DMS114 treated with DMSO at 0.1 percent for 48 hours (cell line): ENCODE measurements around the gene GRIA1.

Experiments
- DNase-seq: peaks from one replicate; lab custom pipeline; 2025; ENCODE audit not compliant: unreplicated experiment; lab: John Stamatoyannopoulos, UW

Gene GRIA1

DNA sequence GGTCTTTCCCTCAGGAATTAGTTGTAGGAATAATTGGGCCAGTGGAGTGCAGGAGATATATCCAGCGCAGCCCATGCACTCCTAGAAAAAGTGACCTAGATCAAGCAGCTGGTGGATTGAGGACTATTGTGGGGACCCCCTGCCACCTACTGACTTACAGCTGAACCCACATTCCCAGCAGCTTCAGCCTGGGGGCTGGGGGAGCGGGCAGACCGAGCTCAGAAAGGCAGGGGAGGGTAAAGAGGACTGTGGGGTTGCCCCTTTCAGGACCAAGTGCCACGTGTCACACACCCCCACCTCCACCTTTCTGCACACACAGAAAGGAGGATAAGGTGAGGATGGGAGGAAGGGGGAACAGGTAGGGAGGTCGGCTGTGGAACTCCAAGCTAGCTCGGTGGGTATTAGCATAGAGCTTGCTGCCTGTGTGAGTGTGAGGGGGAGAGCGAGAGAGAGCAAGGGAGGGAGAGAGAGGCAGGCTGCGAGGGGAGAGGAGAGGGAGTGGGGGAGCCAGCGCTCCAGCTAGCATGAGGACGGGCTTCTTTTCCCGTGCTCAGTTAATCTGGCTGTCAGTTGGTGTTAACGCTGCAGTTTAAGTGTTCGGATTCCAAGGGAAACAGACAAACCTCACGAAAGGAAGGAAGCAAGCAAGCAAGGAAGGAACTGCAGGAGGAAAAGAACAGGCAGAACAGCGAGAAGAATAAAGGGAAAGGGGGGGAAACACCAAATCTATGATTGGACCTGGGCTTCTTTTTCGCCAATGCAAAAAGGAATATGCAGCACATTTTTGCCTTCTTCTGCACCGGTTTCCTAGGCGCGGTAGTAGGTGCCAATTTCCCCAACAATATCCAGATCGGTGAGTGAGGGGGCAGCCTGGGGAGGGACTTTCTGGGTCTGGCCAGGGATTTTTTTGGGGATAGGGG is at the start of gene GRIA1:
GRIA1 (plus strand) TSS at position 553 of the 920 bp plus-strand sequence.
- no peak for DNase-seq

DNA sequence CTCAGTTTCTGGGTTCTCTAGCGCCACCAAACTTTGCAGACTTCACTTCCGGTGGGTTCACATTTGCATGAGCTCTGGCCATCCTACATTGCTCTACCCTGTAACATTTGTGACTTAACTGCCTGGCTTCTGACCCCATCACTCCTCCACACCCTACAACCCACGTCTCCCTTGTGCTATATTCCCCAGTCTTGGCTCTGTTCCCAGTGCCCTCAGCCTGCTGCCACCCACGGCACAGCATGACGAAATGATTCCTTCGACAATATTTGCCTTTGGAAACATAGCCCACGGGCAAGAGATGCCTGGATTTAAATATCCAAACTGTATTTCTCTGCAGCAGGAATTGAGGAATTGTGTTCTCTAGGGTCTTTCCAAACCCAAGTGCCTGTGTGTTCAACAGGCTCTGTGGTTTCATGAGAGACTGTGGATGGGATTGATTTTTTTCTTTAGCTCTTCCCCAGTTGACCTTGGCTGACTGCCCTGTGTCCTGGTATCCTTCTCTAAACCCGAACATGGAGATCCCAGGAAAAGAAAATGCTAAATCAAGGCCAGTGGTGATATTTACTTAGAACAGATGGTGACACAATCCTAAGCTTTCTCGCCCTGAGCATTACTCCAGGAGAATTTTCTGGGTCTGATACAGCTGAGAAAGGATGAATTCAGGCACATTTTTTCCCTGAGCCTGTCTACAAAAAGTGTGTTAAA is 44.4 kb upstream of the GRIA1 start:
- no peak for DNase-seq

DNA sequence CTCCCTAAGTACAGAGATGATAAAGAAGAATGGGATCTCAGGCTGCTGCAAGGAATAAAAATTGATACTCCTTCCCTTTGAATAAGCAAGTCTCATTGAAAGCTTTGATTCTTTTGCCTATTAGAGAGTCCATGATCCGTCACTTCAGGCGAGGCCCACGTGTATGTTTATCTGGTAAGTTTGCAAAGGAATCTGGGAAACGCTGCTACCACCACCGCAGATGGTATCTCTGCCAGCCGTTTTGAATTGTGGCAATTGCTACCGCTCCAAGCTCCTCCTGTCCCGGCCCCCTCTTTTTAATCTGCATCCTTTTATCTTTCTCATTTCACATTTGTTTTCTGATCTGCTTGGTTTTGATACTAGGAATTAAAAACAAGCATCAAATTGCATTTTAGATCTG is 42.9 kb upstream of the GRIA1 start:
- DNase-seq, result no peak

DNA sequence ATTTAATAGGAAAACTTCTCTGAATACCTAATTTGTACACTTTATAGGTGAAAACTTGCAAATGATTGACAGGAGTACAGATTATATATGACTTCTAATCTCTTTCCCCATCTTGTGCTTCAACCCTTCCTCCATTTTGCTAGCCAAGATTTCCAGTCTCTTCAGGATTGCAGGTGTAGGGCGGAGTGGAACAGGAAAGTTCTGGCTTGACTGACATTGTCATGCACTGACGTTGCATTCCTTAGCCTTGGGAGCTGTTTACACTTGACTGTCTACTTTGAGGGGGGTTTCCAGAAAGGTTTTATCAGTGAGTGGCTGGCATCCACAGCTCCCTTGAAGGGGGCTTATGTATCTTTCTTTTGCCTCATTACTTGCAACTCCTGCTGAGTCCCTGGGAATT is 34.1 kb upstream of the GRIA1 start:
- DNase-seq, result no peak

DNA sequence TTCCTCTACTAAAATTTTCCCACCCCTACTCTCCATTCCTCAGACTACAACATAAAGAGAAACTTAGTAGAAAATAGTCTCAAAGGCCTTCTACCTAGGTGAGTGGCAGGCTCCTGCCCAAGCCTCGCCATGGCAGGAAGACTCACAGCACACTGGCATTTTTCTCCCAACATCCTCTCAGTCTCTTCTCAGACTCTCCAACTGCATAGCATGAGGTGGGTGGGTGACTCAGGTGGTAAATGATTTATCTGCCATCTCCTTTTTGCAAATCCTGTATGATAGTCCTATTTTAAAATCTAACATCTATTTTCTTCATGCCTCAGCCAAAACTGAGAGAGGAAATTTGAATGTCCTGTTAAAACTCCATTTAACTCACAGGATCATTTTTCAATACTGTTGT is 33.5 kb upstream of the GRIA1 start:
- DNase-seq, result no peak

DNA sequence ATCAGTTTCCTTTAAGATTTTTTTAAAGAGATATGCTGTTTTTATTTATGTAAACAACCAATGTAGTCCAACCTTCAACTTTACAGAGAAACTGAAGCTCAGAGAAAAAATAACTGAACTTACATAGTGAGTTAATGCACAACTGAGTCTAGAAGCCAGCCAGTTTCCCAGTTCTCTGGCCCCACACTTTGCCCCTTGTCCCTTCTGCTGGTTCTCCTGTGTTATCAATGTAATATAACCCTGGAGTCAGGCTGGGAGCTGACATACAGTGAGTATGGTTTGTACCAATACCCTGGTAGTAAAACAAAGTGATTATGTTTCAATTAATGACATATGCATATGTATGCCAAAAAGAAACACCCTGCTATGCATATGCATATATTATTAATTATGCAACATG is 32.2 kb upstream of the GRIA1 start:
- DNase-seq, result no peak

DNA sequence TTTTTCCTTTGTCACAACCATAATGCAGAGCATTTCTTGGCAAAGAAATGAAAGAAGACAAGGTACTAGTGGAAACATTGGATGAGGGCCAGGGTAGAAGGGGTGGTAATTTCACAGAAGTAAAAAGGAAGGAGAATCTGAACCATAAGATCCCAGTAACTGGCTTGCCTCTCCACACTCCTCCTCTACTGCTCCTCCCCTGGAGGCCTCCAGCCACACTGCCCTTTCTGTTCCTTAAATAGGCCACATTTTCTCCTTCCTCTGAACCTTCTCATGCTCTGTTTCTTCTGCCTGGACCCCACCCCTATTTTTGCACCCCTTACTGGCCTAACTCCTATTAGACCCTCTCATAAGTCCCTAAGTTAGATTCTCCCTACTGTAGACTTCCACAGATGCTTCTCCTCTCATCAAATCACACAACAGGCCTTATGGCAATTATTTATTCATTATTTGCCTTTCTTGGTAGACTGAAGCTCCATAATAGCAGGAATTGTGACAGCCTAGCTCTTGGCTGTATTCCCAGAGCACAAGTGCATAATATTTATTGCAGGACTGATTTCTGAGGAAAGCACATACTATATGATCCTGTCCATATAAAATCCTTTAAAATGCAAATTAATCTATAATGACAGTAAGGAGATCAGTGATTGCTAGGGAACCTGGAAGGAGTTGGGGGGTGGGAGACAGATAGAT is 31.3 kb upstream of the GRIA1 start:
- no peak for DNase-seq

DNA sequence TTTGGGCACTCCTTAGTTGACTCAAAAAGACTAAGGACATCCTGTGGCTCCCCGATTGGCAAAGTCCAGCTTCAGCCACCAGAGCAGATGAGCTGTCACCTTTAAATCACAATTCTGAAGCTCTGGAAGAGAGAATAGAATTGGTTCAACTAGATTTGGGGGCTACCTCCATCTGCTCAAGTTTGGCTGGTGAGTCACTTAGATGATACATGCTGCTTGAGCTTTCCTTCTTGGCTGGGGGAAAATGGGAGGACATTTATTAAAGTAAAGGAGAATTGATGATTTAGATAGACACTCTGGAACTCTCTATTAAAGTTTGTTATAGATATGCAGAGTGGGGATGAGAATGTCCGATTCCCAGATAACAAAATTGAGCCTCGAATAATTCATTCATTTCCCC is 30.0 kb upstream of the GRIA1 start:
- no peak for DNase-seq

DNA sequence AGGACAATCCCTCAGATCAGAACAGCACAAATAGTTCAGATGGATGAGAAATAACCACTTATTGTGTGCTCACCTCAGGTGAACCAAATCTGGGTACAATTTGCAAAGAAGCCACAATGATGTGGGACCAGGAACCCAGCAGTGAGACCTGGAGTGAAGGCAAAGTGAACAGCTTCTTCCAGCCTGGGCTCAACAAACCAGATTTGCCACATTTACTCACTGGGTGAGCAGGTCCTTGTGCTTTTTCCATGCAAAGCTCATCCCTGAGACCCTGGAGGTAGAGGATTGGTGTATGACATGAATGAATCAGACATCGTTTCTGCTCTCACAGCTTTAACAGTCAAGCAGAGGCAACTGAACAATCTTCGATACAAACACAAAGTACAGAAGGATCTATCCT is 29.1 kb upstream of the GRIA1 start:
- no peak for DNase-seq

DNA sequence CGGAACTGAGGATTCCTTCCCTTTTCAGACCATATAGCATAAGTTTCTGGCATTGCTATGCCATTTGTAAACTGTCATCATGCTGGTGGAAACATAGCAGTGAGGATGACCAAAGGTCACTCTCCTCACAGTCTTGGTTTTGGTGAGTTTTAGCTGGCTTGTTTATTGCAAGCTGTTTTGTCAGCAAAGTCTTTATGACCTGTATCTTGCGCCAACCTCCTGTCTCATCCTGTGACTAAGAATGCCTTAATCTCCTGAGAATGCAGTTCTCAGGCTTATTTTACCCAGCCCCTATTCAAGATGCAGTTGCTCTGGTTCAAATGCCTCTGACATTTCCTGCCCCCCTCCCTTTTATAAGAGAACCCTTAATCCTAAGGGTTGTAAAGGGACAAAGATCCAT is 26.7 kb upstream of the GRIA1 start:
- no peak for DNase-seq

DNA sequence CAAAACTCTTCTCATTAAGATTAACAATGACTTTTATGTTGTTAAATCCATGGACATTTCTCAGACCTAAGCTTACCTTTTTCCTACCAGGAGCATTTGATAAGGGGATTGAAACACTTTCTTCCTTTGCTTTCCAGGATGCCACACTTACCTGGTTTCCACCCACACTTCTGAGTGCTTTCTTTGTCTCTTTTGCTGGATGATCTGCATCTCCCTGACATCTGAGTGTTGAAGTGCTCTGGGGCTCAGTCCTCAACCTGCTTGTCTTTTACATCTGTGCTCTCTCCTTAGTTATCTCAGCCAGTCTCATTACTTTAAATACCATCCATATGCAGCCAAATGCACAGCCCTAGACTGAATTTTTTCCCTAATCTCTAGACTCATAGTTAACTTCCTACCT is 22.9 kb upstream of the GRIA1 start:
- DNase-seq, result no peak

DNA sequence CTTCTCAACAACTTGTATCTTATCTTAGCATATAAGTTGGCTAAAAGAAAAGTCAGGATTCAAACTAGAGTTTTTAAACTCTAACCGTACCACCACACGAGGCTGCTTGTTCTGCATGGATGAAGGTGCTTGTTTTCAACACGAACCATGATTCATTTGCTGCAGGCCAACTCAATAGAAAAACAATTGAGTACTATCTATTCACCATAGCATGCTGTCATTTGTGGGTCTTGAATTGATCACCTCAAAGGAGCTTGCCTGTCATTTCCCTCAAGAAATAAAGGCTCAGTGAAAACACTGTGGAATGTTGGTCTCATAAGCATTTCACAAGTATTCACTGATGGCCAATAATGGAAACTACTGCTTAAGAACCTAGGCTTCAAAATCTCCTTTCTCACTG is 21.0 kb upstream of the GRIA1 start:
- DNase-seq, result no peak

DNA sequence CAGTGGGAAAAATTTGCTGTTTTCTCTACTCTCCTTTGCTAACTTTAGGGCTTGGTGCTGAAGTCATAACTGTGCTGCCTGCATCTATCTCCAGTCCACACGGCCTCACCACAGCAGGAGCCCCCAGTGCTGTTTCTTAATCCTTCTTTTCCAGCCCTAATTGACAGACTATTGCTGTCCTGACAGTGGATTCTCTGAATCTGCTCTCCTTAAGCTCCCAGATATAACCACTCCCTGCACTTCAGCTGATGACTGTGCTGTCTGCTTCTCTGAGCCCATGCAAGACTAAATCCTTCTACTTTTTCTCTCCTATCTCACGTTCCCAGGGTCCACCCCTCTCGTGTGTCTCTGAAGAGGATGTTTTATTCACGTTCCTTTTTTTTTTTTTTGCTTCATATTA is 19.7 kb upstream of the GRIA1 start:
- no peak for DNase-seq

DNA sequence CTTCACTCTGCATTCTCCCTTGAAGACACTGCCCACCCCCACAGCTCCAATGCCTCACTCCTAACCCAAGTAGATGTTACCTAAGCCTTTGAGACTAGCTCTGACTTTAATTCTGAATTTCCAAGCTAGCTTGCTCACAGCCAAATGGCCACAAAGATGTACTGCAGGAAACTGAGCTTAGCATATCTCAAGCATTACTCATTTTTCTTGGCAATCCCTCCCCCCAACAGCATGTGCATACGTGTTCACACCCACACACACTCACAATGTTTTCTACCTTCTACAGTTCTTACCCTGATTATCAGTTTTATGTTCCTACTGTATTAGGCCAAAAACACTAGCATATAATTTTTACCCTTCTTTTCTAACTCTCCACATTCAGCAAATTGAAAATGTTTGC is 13.7 kb upstream of the GRIA1 start:
- DNase-seq, result no peak

DNA sequence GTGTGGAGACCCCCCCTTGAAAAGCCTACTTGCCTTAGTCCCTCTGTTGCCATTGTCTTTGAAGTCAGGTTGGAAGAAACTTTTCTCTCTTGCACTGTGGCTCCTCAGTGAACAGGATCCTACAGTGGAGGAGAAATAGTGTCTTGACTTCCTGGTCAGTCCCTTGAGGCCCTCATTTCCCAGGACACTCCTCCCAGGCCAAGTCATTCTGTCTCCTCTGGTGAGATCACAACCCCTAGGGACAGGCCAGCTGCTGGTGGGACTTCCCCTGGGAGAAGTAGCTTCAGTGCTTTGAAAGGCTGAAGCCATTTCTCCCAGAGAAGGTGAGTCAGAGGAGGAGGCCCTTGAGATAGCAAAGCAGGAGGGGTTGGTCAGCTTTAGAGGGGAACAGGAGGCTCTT is 10.1 kb upstream of the GRIA1 start:
- no peak for DNase-seq

DNA sequence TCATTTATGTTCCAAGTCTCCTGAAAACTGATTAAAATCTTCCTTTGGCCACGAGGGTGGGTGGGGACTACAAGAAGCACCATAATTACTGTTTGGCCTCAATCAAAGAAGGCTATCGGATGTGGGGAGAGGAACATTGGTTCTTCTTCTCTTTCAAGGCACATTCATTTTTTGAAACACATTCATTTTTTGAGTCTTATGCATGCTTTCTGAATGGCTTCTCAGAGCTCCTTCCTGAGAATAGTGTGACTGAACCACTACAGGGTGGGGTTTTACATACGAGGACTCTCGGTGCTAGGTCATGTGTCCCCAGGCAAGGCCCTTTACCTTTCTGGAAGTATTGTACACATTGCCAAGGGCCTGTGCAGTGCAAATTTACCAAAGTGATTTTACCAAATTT is 7.0 kb upstream of the GRIA1 start:
- no peak for DNase-seq

DNA sequence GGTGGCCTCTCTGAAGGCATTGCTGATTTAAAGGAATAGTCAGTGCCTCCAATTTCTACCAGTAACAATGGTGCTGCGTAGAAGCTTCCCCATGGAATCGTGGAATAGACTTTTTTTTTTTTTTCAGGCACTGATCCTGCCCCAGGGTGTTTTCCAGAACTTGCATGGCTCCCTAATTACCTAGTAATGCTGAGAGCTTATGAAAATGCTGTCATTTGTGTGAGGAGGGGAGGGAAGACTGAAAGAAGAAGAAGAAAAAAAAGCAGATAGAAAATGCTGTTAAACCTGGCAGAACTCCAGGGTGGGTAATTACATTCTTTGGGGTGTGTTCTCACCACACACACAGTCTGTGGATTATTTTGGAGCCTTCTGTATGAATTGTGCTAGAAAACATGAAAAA is 4.8 kb upstream of the GRIA1 start:
- DNase-seq, result no peak

DNA sequence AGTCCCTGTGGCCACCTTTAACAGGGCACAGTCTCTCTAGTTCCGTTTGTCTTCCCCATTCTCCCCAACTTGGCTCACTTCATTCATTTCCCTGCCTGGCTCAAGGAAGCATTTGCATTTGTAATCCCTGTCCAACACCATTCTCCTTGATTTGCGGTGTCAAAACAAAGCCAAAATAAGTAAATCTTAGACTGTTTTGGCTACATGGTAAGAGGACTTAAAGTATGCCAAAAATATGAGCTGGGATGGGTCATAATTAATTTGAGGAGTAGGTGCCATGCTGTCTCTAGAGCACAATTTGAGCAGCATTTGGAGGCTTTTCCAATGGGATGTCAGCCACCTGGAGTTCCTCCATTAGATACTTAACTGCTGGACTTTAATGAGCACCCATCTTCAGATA is 3.7 kb upstream of the GRIA1 start:
- no peak for DNase-seq

DNA sequence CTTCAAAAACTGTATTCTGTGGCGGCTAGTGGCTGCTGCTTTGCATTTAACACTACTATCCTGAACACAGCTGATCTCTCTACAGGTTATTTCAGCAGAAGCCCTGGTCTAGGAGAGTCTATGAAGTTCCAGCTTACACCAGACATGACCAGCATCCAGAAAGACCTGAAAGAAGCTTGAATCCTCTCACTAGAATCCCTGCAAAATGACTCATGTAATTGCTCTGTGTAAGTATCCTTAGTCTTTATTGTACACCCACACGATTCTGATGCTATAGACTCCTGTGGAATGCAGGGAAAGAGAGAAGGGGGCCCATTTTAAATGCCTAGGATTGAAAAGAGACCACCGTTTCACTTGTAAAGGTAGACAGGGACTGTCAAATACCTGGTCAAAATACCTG is 859 bp upstream of the GRIA1 start:
- no peak for DNase-seq

DNA sequence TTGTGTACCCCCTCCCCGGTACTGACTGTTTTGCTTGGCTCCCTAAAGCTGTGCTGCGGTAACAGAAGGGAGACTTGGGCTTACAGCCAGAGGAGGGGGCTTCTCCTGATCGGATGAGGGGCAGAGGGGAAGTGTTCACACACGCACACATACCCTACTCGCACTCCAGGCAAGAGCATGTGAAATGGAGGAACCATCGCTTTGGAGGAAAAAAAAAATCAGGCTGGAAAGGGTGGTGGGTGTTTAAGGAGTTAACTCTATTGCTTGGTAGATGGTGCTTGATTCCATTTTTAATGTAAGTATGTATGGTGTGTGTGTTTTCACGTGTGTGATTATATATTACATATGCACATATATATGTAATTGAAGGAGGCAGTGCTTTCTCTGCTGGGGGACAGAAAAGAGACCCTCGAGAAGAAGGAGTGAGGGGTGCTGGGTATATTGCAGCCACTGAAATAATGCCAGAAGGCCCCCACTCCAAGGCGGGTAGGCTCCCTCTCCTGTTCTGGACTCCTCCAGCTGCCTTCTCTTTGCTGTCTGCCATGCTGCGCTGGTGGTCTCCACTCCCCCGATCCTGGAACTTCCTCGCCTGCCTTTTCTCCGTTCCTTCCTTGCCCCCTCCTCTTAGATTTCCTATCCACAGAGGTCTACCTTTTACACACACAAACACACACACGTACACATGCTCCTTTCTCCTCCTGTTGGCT is 721 bp downstream of the GRIA1 start:
- DNase-seq, result no peak

DNA sequence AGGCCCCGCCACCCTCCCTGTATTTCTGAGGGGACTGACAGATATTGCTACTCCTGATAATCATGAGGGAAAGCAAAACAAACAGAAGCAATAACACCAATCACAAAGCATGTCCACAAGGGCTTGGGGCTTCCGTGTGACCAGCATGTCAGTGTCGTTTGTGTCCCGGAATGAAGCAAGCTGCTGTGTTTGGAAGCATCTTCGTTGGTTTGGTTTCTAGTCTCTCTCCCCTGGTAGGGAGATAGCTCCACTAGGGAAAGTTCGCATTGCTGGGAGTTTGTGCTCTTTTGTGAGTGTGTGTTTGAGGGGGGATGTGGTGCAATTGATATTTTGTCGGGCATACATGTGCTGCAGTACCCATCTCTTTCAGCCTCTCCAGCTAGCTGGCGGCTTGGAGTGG is 1.4 kb downstream of the GRIA1 start:
- DNase-seq, result no peak
